Measurements from ENCODE around the gene MCF2L2.
"Not testable (repeated sequence)": the region's sequence is repeated elsewhere in the genome, so short reads cannot be mapped to it uniquely, and the experiment has no call there.

MCF2L2 gene

DNA sequence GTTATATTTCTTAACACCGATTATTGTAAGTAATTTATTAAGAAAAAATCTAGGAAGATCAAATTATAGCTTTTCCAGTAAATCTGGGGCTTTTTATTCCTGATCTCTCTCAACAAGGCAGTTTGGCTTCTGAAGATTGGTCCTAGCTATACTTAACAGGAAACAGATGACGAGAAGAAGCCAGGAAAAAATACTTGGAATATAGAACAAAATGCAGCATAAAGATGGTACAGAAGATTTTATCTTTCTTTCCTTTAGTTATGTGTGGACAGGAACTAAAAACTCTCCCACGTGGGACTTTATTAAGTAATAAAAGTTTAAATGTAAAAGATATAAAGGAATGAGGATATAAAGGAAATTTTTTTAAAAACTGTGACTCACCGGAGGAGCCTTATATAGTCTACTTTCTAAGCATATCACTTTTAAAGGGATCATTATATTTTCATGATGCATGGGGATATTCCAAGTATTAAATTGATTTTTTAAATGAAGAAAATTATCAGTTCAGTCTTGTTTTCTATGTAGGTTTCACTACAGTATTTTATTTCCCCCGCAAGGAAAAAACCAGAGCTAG, 167.2 kb downstream of the MCF2L2 start:
- no peak for DNase-seq

GRCh38 chr3:183260167-183260904, 168.1 kb downstream of the MCF2L2 start:
- no peak for DNase-seq

DNA sequence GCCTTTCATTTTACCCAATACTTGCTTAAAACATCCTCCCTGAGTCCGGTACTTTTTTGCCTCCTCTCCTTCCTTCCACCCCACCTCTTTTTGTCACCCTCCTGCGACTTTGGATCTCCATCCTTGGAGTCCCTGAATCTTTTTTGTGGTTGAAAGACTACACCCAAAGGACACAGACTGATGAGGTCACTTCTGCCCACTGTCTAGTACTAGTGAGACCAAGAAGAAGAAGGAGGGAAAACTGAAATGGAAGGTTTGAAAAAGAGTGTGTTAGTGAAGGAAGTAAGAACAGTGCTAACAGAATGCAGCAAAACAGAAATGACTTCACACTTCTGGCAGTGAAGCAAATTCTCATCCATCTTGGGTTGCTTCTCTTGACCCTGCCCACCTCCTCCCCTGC, 168.8 kb downstream of the MCF2L2 start:
- no peak for DNase-seq

GRCh38 chr3:183259087-183259486, 169.3 kb downstream of the MCF2L2 start:
- DNase-seq = no peak

DNA sequence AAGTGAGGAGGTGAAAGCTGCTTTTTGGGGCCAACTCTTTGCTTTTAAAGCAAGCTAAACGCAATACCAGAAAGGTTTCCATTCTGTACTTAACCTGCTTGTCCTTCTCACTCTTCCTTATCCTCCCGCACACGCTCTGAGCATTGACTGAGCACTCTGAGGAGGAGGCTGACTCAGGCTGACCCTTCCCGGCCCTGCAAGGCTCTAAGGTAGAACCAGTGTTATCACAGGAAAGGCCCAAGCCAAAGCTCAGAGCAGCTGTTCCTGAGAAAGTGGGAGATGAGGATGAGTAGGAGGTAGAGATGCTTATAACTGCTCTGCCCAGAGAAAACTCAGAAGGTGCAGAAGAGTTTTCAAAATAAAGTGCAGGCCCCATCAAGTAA, 173.1 kb downstream of the MCF2L2 start:
- DNase-seq = no peak

GRCh38 chr3:183254487-183255347, 173.7 kb downstream of the MCF2L2 start:
- DNase-seq = no peak

DNA sequence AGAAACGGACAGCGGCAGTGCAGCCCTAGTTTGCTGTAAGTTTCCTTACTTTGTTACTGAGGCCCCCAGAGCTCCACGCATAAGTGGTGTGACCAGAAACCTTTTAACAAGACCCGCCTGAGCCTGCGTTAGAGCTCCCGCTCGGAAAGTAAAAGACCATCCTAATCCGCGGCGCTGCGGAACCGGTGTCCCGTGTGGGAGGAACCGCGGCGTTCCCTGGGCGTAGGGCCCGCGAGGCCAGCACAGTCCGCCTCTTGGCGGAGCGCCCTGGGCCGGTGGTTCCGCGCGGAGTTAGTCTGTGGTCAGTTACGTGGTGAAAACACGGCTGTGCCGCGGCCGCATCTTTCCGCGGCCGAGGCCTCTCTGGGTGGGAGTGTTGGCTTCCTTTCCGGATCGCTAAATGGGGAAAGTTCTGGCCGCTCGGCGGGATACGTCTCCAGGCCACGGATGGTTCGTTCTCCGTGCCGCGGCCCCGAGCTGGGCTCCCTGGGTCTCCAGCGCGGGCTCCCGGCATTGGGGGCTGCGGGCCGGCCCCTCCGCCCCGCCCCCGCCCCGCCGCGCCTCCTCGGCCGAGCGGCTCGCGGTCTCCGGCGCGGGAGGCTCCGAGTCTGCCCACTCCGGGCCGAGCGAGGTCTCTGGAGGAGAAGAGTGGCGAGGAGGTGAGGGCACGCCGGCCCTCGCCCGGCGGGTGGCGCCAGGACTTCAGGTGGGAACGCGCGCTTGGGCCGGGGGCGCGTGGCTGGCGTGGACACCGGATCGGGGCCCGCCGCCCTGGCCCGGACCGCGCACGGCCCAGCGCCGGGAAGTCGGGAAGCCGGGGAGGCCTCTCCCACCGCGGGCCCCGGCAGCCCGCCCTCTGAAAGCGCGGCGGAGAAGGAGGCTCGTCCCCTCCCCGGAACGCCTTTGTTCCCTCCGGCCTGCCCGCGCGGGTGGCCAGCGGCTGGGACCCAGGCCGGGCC, 174.6 kb downstream of the MCF2L2 start:
- peak; percentile 7 for DNase-seq

DNA sequence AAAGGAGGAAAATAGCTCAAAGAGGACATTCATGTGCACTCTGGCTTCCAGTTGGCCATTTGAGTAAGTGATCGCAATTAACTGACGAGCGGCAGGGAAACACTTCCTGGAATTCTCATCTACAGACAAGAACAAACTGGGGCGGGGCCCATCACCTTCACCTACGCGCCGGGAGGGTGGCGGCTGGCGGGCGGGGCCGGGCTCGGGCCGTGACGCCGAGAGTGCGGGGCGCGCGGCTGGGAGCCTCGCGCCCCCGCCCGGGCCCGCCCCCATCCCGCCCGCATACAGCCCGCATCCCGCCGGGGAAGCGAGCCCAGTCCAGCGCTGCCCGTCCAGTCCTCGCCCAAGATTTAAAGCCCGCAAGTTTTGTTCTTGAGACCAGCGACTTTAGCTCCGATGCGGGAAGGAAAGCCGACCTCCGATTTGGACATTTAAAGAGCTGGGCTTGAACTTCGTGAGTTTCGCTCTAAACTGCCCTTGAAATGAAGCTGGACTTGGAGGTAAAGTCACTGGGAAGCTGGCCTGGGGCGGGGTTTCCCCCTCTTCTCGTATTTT, 175.4 kb downstream of the MCF2L2 start, which contains the start of gene B3GNT5:
B3GNT5 (plus strand) TSS at position 281 of the 555 bp plus-strand sequence. CDS start 16,546 bp downstream, outside the sequence.
- no peak for DNase-seq

- no peak for DNase-seq
Observed at GRCh38 chr3:183252118-183252782, 176.2 kb downstream of the MCF2L2 start.

GRCh38 chr3:183249006-183249718, 179.3 kb downstream of the MCF2L2 start:
- DNase-seq = no peak

DNA sequence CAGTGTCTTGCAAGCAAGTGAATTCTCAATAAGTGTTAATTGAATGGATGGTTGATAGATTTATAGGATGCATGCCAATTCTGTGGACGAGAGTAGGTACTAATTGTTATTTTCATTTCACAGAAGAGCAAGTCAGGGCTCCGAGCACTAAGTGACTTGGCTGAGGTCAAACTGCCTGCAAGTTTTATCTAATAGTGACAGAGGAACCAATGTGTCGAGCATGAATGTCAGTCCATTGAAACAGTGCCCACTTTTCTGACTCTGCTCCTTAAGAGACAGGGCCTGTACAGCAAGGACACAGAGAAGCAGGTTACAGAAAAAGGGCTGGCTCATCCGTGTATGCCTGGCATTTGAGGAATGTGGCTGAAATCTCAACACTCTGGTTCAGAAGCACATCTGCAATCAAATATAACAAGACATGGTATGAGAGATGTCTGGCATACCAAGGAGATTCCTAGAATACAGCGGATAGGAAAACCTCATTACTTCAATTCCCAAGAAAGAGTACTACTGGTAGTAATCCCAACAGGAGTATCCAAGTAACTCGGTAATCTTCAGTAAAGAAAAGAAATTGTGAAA, 181.3 kb downstream of the MCF2L2 start:
- DNase-seq = no peak

DNA sequence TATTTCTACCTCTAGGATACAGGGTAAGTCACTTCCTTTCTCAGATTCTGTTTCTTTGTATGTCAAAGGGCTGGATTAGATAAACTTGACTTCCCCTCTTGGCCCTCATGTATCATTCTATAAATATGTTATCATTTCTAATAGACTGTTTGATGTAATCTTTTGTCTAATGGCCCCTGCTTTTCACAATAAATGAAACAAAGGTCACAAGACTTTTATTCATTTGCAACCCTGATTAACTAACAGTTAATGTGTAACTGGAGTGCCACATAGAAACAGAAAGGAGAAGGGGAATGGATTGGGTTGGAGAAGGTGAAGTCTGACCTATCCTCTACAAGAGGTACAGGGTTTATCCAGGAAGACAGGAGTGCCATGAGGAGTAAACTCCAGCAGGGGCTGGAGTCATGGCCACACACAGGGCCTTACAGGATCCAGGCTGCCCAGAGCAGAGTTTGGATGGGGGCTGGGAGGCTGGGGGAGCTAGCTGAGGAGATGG, 183.4 kb downstream of the MCF2L2 start:
- DNase-seq = no peak

GRCh38 chr3:183244219-183244618, 184.2 kb downstream of the MCF2L2 start:
- no peak for DNase-seq

DNA sequence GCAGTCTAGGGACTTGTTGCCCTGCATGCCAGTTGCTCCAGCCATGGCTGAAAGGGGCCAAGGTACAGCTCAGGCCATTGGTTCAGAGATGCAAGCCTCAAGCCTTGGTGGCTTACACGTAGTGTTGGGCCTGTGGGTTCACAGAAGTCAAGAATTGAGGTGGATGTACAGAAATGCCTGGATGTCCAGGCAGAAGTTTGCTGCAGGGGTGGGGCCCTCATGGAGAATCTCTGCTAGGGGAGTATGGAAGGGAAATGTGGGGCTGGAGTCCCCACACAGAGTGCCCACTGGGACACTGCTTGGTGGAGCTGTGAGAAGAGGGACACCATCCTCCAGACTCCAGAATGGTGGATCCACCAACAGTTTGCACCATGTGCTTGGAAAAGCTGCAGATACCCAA, 186.0 kb downstream of the MCF2L2 start:
- no peak for DNase-seq

DNA sequence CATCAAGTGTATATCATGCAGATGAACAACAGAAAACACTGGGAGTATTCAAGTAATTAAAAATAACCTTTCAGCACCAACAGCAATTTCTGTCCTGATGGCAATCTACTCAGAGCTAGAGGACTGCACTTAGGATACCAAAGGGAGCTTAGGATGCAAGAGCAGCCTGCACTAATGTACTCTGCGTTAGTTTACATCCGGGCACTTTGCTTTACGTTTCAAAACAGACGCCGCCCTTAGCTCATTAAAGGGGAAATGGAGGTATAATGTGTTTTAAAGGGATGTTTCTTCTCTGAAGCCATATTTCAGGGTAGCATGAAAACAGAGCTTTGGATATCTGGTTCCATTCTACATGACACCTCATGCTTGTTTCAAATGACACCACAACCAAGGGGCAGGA, 189.4 kb downstream of the MCF2L2 start:
- no peak for DNase-seq

DNA sequence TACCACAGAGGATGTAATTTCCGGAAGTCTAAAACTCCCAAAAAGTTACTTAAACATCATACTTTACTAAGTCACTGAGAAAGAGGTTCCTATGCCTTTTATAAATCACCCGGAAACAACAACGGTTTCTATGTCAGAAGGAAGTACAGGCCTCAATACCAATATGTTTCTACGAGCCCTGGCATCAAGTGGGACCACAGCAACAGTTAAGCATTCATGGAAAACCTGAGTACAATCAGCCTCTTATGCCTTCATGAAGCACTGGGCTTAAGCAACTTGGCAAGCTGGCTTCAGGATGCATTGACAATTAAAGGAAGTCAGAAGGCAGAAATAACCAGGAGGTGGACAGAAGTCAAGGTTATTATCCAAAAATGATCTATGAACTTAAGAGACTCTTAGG, 194.5 kb downstream of the MCF2L2 start:
- no peak for DNase-seq

DNA sequence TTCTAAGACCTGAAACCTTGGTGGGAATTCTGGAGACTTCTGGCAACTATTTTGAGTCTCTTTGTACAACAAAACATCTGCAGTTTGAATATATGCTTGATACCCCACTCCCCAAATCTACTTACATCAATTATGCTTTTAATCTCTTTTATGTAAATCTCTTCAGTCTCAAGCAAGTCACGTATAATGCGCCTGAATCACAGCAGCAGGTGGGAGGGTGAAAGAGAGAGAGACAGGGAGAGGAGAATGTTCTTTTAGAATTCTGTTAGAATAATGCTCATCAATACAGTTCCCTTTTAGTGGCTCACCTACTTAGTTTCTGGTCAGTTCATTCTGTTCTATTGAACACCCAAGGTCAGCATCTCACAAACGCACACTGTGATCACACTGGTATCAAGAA, 197.6 kb downstream of the MCF2L2 start:
- no peak for DNase-seq

DNA sequence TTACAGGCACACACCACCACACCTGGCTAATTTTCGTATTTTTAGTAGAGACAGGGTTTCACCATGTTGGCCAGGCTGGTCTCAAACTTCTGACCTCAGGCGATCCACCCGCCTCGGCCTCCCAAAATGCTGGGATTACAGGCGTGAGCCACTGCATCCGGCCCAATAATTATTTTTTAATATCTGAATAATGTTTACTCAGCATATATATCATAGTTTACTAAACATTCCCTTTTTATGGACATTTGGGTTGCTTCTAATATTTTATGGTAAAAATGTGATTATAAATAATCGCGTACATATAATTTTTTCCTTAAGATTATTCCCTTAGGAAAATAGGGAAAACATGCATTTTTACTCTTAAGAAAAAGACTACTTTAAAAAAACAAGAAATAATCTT, 198.2 kb downstream of the MCF2L2 start:
- DNase-seq = not testable (repeated sequence)

GRCh38 chr3:183229178-183229577, 199.2 kb downstream of the MCF2L2 start:
- no peak for DNase-seq

DNA sequence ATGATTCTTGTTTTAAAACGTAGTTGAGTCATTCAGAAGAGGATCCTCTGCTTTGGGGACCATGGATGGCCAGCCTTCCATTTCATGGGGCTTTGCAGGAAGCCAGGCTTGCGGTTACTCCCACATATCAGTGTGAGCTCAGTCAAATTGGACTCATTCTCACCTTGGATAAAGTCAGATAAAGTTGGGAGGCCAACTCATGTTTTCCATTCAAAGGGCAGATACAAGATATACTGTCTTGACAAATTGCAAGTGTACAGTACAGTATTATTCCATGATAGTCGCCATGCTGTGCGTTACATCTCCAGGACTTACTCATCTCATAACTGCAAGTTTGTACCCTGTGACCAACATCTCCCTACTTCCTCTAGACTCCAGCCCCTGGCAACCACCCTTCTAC, 200.8 kb downstream of the MCF2L2 start:
- DNase-seq = no peak
